OCI-LY3 (cell line): ENCODE data around the gene PPDPF.

Experiments
- H2AFZ ChIP-seq: fragments of 200-600, 300-600 bp; shearing (Covaris generic); 2 replicates; pipeline ENCODE4 v1.6.0; 2014; ENCODE audit warnings: antibody characterized with exemption, low read depth, low read length
- H3K27ac ChIP-seq: fragments of 200-600, 300-600 bp; sonication (generic); 2 replicates; pipeline ENCODE4 v1.5.1; 2014; ENCODE audit warnings: mild to moderate bottlenecking, low read length, moderate library complexity, mixed read lengths
- H3K27me3 ChIP-seq: fragments of 200-600, 300-600 bp; sonication (generic); 2 replicates; pipeline ENCODE4 v1.6.1; 2014; ENCODE audit warnings: low read depth, low read length, mixed read lengths
- H3K36me3 ChIP-seq: fragments of 200-600, 300-600 bp; sonication (generic); replicated peaks from 2 replicates; pipeline ENCODE3; 2014; ENCODE audit warnings: low read depth, low read length, mixed read lengths
- H3K4me1 ChIP-seq: fragments of 300-600, 200-600 bp; sonication (generic); 2 replicates; pipeline ENCODE4 v1.6.1; 2014; ENCODE audit warnings: low read length, mixed read lengths
- H3K4me2 ChIP-seq: fragments of 200-600, 300-600 bp; sonication (generic); 2 replicates; pipeline ENCODE4 v1.6.1; 2014; ENCODE audit warnings: low read length, mixed read lengths
- H3K4me3 ChIP-seq: fragments of 300-600, 200-600 bp; sonication (generic); 2 replicates; pipeline ENCODE4 v1.5.1; 2014; ENCODE audit warnings: antibody characterized with exemption, mild to moderate bottlenecking, low read length, moderate library complexity
- H3K79me2 ChIP-seq: fragments of 300-600, 200-600 bp; shearing (Covaris generic); 2 replicates; pipeline ENCODE4 v1.6.1; 2014; ENCODE audit warnings: mild to moderate bottlenecking, low read length, mixed read lengths
- H3K9ac ChIP-seq: fragments of 300-600, 200-600 bp; shearing (Covaris generic); 2 replicates; pipeline ENCODE4 v1.6.0; 2014; ENCODE audit warnings: mild to moderate bottlenecking, low read length, moderate library complexity
- H3K9me3 ChIP-seq: fragments of 200-600, 300-600 bp; shearing (Covaris generic); 2 replicates; pipeline ENCODE4 v1.6.1; 2014; ENCODE audit warnings: low read length, mixed read lengths; ENCODE audit not compliant: insufficient read depth
- H4K20me1 ChIP-seq: fragments of 200-600, 300-600 bp; sonication (generic); 2 replicates; pipeline ENCODE4 v1.6.1; 2016; ENCODE audit warnings: low read length, mixed read lengths; ENCODE audit not compliant: insufficient read depth
- EZH2phosphoT487 ChIP-seq: fragments of 200-600 bp; shearing (Covaris generic); IDR thresholded peaks from 2 replicates; pipeline ENCODE4 v1.6.1; 2018; ENCODE audit warnings: antibody characterized with exemption, mixed run types, low read depth
- TF ChIP-seq, protein P1 (sequence below): fragments of 200-600, 300-600 bp; sonication (generic); IDR thresholded peaks from 2 replicates; pipeline ENCODE4 v1.5.1; 2014; ENCODE audit warnings: antibody characterized with exemption, low read length, low read depth

PPDPF gene

DNA sequence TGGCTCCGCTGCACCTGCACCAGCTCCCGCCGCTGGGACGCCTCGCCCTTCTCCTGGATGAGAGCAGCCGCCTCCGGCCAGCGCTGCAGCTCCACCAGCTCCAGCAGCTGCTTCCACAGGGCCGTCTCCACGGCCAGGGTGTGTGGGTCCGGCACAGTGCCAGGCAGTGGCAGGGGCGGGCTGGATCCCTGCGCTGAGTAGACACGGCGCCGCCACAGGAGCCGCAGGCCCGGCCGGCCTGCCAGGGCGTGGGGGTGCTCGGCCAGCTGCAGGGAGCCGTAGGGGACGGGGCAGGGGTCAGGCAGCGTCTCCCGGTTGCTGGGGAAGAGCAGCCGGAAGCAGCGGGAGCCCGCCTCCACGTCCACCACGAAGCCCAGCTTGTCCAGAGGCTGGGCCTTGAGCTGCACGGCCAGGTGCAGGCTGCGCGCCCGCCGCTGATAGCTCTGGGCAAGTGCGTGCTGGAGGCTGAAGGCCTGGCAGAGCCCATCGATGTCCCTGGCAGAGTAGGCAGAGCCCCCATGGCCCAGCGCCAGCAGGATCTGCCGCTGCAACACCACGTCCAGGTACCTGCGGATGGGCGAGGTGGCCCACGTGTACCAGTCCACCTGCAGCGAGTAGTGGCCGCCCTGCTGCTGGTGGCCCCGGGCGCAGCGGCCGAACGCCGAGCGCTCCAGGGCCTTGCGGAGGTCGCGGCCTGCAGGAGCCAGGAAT, 42.8 kb downstream of the PPDPF start:
- Histone ChIP-seq H3K9ac (no peak overlapping the region), H3K27ac (no peak overlapping the region), H3K79me2 (no peaks in the 10 kb centered on the region), H3K4me3 (no peak overlapping the region), H2AFZ (no peak overlapping the region), H3K4me2 (no peak overlapping the region), H3K36me3 (no peaks in the 10 kb centered on the region), H4K20me1 (peaks cover 49% of the 10 kb centered on the region), H3K9me3 (no peaks in the 10 kb centered on the region), H3K27me3 (peaks cover 22% of the 10 kb centered on the region; the same call in 1 of the 2 replicates), H3K4me1 (peaks cover 11% of the 10 kb centered on the region)
- TF ChIP-seq, protein P1, sequence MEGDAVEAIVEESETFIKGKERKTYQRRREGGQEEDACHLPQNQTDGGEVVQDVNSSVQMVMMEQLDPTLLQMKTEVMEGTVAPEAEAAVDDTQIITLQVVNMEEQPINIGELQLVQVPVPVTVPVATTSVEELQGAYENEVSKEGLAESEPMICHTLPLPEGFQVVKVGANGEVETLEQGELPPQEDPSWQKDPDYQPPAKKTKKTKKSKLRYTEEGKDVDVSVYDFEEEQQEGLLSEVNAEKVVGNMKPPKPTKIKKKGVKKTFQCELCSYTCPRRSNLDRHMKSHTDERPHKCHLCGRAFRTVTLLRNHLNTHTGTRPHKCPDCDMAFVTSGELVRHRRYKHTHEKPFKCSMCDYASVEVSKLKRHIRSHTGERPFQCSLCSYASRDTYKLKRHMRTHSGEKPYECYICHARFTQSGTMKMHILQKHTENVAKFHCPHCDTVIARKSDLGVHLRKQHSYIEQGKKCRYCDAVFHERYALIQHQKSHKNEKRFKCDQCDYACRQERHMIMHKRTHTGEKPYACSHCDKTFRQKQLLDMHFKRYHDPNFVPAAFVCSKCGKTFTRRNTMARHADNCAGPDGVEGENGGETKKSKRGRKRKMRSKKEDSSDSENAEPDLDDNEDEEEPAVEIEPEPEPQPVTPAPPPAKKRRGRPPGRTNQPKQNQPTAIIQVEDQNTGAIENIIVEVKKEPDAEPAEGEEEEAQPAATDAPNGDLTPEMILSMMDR, result no peak
- no peak for TF ChIP-seq EZH2phosphoT487

DNA sequence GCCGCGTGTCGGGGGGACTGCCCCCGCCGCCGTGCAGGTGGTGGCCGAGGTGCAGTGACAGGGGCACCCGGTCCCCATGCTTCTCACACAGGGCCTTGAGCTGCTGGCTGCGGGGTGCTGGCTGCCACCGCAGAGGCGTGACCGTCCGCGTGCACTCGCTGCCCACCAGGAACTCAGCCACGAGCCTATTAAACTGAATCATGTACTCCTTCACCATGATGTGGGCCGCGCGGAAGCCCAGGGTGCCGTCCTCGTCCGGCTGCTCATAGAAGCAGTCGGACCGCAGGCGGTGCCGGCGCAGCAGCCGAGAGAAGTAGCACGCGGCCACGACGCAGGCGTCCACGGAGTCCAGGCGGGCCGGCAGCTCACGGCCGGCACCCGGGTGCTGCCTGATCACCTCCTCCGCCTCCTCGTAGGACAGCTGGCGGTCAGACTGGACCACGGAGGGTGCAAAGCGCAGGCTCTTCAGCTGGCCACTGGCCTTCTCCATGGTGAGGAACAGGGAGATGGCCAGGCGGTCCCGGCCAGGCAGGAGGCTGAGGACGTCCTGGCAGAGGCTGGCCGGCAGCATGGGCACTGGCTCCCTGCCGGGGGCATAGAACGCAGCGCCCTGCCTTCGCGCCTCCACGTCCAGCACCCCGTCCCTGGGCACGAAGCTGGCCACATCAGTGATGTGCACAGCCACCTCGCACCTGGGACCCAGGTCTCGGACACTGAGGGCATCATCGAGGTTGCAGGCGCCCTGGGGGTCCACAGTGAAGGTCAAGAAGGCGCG, 43.7 kb downstream of the PPDPF start:
- peaks cover 57% of the 10 kb centered on the region for H4K20me1 ChIP-seq
- TF ChIP-seq, protein P1, result no peak
- no peak for TF ChIP-seq EZH2phosphoT487
- H3K9ac ChIP-seq, result no peak overlapping the region
- no peak overlapping the region for H3K27ac ChIP-seq
- H3K9me3 ChIP-seq, result no peaks in the 10 kb centered on the region
- H2AFZ ChIP-seq, result no peak overlapping the region
- H3K4me2 ChIP-seq, result no peak overlapping the region
- H3K36me3 ChIP-seq, result no peaks in the 10 kb centered on the region
- H3K27me3 ChIP-seq, result peaks cover 30% of the 10 kb centered on the region
- H3K4me1 ChIP-seq, result peaks cover 19% of the 10 kb centered on the region
- H3K4me3 ChIP-seq, result no peak overlapping the region
- no peaks in the 10 kb centered on the region for H3K79me2 ChIP-seq

DNA sequence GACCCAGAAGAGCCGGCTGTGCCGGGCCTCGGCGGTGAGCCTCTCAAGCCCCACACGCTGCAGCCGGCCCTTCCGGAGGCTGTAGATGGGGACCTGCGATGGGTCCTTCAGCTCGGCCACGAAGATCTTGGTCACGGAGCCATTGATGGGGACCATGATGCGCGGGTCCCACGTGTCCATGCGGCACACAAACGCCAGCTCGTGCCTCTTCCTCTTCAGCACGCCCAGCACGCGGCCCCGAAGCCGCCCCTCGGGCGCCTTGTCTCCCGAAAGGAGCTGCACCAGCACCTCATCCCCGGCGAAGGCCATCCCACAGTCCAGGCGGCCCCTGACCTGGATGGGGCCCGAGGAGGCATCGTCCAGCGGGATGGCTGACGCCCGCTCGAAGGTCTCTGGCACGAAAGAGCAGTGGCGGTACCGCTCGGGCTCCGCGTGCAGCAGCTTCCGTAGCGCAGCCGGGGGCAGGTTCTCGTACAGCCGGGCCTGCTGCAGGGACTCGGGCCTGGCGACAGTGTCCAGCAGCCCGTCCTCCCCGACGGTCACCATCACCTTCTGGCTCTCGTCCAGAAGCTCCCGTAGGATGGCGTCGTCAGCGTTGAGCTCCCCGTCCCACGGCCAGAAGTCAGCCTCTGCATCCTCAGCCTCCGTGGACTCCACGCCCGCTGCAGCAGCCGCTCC, 44.6 kb downstream of the PPDPF start:
- Histone ChIP-seq H3K27me3 (peaks cover 38% of the 10 kb centered on the region), H2AFZ (no peak overlapping the region), H3K9ac (no peak overlapping the region), H3K79me2 (no peaks in the 10 kb centered on the region), H4K20me1 (peaks cover 65% of the 10 kb centered on the region), H3K9me3 (no peaks in the 10 kb centered on the region), H3K4me1 (peaks cover 25% of the 10 kb centered on the region), H3K4me2 (no peak overlapping the region), H3K36me3 (no peaks in the 10 kb centered on the region), H3K4me3 (no peak overlapping the region), H3K27ac (no peak overlapping the region)
- TF ChIP-seq, protein P1, result no peak
- TF ChIP-seq EZH2phosphoT487, result no peak
